A673 (cell line): Measurements from ENCODE around the gene LRBA. TPM values are rescaled to one million over a fixed set of nuclear protein-coding genes. Genes with fewer than 3 reads are reported as not detected.
"Not testable (repeated sequence)": the region's sequence is repeated elsewhere in the genome, so short reads cannot be mapped to it uniquely, and the experiment has no call there.

Experiments
- BruUV-seq: library from RNA; stranded (reverse); fragments of 400-500 nt; replicated peaks from 2 replicates; lab custom pipeline; 2021; lab: Mats Ljungman, UMichigan
- CTCF ChIA-PET: fragments of 300-600 bp; sonication (Branson Sonifier 250); formaldehyde crosslinking; loops from one replicate; lab custom pipeline; 2022; ENCODE audit warnings: antibody characterized with exemption; lab: Charles Lee
- POLR2A ChIA-PET: fragments of 300-600 bp; sonication (Branson Sonifier 250); formaldehyde crosslinking; loops from one replicate; lab custom pipeline; 2022; ENCODE audit warnings: antibody characterized with exemption; ENCODE audit not compliant: low non-redundant PET; lab: Charles Lee
- DNase-seq: peaks from one replicate; pipeline ENCODE4 v3.0.0-alpha.2; 2015; ENCODE audit warnings: low spot score
- H3K27ac ChIP-seq: fragments of 200-600 bp; sonication (generic); 2 replicates; pipeline ENCODE4 v1.5.1; 2016; ENCODE audit warnings: mixed run types, low read depth, mild to moderate bottlenecking, mixed read lengths, antibody characterized with exemption, low read length; ENCODE audit not compliant: poor library complexity, severe bottlenecking
- H3K27me3 ChIP-seq: fragments of 200-600 bp; sonication (generic); replicated peaks from 2 replicates; pipeline ENCODE4 v1.6.1; 2017; ENCODE audit warnings: mixed run types, low read depth, mild to moderate bottlenecking, mixed read lengths, antibody characterized with exemption, low read length; ENCODE audit not compliant: insufficient read depth, poor library complexity
- H3K36me3 ChIP-seq: fragments of 200-600 bp; sonication (generic); 2 replicates; pipeline ENCODE4 v1.6.1; 2016; ENCODE audit warnings: mixed run types, mild to moderate bottlenecking, mixed read lengths, antibody characterized with exemption, low read length; ENCODE audit not compliant: insufficient read depth, poor library complexity, severe bottlenecking
- H3K4me1 ChIP-seq: fragments of 200-600 bp; sonication (generic); 2 replicates; pipeline ENCODE4 v1.6.1; 2017; ENCODE audit warnings: mixed run types, mild to moderate bottlenecking, mixed read lengths, antibody characterized with exemption, low read length; ENCODE audit not compliant: insufficient read depth, poor library complexity, severe bottlenecking
- H3K4me3 ChIP-seq: fragments of 200-600 bp; sonication (generic); 2 replicates; pipeline ENCODE4 v1.5.1; 2016; ENCODE audit warnings: low read depth, mixed run types, mild to moderate bottlenecking, mixed read lengths, low read length; ENCODE audit not compliant: poor library complexity, severe bottlenecking
- H3K9me3 ChIP-seq: fragments of 200-600 bp; sonication (generic); 2 replicates; pipeline ENCODE4 v1.6.1; 2016; ENCODE audit warnings: mixed run types, low read depth, mild to moderate bottlenecking, mixed read lengths, antibody characterized with exemption, low read length; ENCODE audit not compliant: poor library complexity, severe bottlenecking
- EZH2 ChIP-seq: fragments of 200-600 bp; sonication (generic); IDR thresholded peaks from 2 replicates; pipeline ENCODE4 v1.6.1; 2017; ENCODE audit warnings: borderline replicate concordance, low read depth, mild to moderate bottlenecking, mixed read lengths, antibody characterized with exemption, low read length; ENCODE audit not compliant: poor library complexity, severe bottlenecking
- intact Hi-C: fragments of 100-400 bp; cut with micrococcal nuclease; formaldehyde crosslinking; loops from one replicate; pipeline ENCODE4 v1.10.0; 2022; ENCODE audit not compliant: unreplicated experiment
- total RNA-seq: library from RNA; stranded (reverse); gene quantifications from 2 replicates; pipeline ENCODE4 v1.2.3, GENCODE V29; 2021
- TF ChIP-seq, protein P1 (sequence below): fragments of 300-800, 200-600 bp; sonication (generic); conservative IDR thresholded peaks from 2 replicates; pipeline ENCODE4 v1.5.1; 2017; ENCODE audit warnings: low read depth, mild to moderate bottlenecking, antibody characterized with exemption, low read length, moderate library complexity, mixed read lengths

Gene LRBA
- total RNA-seq, 1 experiment from 2014 or later = 35.7 TPM

GRCh38 chr4:150389896-150390530, 625.1 kb downstream of the LRBA start:
- H3K36me3 ChIP-seq = no peaks in the 10 kb centered on the region
- no peak overlapping the region for H3K4me3 ChIP-seq
- intact Hi-C loops = no loop called here
- H3K4me1 ChIP-seq = peaks cover 12% of the 10 kb centered on the region
- POLR2A ChIA-PET = no interaction called here
- H3K27me3 ChIP-seq = no peaks in the 10 kb centered on the region
- H3K27ac ChIP-seq = no peak overlapping the region
- CTCF ChIA-PET = no interaction called here
- BruUV-seq = no TSS peak
- no peak for DNase-seq
- peaks cover 11% of the 10 kb centered on the region for H3K9me3 ChIP-seq
- TF ChIP-seq, protein P1, sequence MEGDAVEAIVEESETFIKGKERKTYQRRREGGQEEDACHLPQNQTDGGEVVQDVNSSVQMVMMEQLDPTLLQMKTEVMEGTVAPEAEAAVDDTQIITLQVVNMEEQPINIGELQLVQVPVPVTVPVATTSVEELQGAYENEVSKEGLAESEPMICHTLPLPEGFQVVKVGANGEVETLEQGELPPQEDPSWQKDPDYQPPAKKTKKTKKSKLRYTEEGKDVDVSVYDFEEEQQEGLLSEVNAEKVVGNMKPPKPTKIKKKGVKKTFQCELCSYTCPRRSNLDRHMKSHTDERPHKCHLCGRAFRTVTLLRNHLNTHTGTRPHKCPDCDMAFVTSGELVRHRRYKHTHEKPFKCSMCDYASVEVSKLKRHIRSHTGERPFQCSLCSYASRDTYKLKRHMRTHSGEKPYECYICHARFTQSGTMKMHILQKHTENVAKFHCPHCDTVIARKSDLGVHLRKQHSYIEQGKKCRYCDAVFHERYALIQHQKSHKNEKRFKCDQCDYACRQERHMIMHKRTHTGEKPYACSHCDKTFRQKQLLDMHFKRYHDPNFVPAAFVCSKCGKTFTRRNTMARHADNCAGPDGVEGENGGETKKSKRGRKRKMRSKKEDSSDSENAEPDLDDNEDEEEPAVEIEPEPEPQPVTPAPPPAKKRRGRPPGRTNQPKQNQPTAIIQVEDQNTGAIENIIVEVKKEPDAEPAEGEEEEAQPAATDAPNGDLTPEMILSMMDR = no peak
- TF ChIP-seq EZH2 = no peak

DNA sequence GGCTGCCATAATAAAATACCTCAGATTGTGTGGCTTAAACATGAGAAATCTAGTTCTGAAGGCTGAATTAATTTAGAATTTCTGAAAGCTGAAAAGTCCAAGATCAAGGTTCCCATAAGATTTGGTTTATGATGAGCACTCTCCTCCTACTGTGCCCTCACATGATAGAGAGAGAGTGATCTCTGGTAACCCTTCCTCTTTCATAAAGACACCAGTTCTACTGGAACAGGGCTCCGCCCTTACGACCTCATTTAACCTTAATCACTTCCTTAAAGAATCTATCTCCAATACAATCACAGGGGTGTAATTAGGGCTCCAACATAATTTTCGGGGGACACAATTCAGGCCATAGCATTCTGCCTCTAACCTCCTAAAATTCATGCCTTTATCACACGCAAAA, 627.1 kb downstream of the LRBA start:
- CTCF ChIA-PET = no interaction called here
- no peaks in the 10 kb centered on the region for H3K36me3 ChIP-seq
- POLR2A ChIA-PET = no interaction called here
- TF ChIP-seq EZH2 = no peak
- TF ChIP-seq, protein P1 = no peak
- H3K4me3 ChIP-seq = no peak overlapping the region
- H3K27ac ChIP-seq = no peak overlapping the region
- no peaks in the 10 kb centered on the region for H3K27me3 ChIP-seq
- BruUV-seq = no TSS peak
- peaks cover 10% of the 10 kb centered on the region for H3K9me3 ChIP-seq
- no peak for DNase-seq
- intact Hi-C loops = no loop called here
- peaks cover 20% of the 10 kb centered on the region for H3K4me1 ChIP-seq

- H3K36me3 ChIP-seq, BruUV-seq, CTCF ChIA-PET, H3K4me3 ChIP-seq, DNase-seq, POLR2A ChIA-PET, H3K27ac ChIP-seq, intact Hi-C loops, H3K9me3 ChIP-seq, H3K27me3 ChIP-seq: not testable (repeated sequence)
- H3K4me1 ChIP-seq = peaks cover 20% of the 10 kb centered on the region
These were observed 628.7 kb downstream of the LRBA start for GRCh38 chr4:150386415-150386814.

DNA sequence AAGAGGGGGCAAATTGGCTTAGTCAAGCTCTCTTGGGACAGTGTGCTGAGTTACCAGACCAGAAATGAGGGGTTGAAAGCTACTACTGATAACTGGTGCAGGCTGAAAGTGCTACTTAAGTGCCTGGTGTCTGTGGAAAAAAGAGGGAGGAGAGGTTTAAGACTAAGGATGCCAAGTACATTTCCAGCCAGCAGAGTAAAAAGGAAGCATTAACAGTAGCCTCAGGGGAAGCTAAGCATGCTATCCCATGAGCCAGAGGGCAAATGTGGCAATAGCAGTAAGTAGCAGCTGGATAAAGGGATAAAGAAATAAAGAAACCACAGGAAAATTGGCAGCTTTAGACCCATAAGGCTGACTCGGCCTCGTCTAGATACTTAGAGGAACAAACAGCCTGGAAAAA, 629.5 kb downstream of the LRBA start:
- Histone ChIP-seq H3K27ac (peak overlapping the region; percentile 39), H3K4me3 (no peak overlapping the region), H3K9me3 (no peaks in the 10 kb centered on the region), H3K27me3 (no peaks in the 10 kb centered on the region), H3K4me1 (peaks cover 20% of the 10 kb centered on the region), H3K36me3 (no peaks in the 10 kb centered on the region)
- DNase-seq = peak; percentile 95
- CTCF ChIA-PET = no interaction called here
- POLR2A ChIA-PET = no interaction called here
- TF ChIP-seq, protein P1 = no peak
- no peak for TF ChIP-seq EZH2
- no TSS peak for BruUV-seq
- intact Hi-C loops = no loop called here
